GM19467 (cell line): ENCODE data around the gene PABPN1L.
"Not testable (repeated sequence)": the region's sequence is repeated elsewhere in the genome, so short reads cannot be mapped to it uniquely, and the experiment has no call there.

Source experiments
- ATAC-seq: cut with Tn5 transposase; IDR thresholded peaks from one replicate; pipeline ENCODE4 v1.9.1; 2021; ENCODE audit warnings: mild to moderate bottlenecking, moderate library complexity; ENCODE audit not compliant: unreplicated experiment

The PABPN1L gene

GRCh38 chr16:88901718-88902337, 35.4 kb upstream of the PABPN1L start:
- no peak for ATAC-seq

- ATAC-seq, result no peak
Observed at GRCh38 chr16:88900662-88901052, 34.2 kb upstream of the PABPN1L start.

- no peak for ATAC-seq
Observed at GRCh38 chr16:88899901-88900661, 33.6 kb upstream of the PABPN1L start.

DNA sequence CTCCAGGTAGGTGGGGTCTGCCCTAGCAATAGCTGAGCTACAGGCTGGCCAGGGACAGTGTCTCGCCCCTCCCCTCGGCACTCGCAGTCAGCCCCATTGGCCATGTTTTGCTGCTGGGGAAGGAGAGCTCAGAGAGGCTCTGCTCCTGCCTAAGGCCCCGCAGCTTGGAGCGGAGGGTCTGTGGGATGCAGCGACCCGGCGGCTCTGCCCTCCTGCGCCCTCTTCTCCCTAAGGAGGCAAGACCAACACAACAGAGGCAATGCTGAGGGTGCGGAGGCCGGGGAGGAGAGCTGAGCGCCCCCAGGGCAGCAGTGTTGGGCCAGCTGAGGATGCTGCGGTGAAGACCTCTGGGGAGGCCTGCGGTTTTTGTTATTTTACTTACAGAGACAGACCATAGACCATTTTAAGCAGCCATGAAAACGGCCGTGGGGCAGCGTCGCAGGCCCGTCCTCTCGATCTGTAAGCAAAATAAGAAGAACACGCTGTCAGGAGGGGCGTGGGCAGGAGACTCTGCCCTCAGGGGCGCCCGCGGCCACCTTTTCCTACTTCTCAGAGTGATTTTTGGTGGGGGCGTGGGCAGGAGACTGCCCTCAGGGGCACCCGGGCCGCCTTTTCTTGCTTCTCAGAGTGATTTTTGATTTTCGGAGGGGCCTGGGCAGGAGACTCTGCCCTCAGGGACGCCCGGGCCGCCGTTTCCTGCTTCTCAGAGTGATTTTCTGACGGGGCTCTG, 31.4 kb upstream of the PABPN1L start:
- ATAC-seq, result no peak

DNA sequence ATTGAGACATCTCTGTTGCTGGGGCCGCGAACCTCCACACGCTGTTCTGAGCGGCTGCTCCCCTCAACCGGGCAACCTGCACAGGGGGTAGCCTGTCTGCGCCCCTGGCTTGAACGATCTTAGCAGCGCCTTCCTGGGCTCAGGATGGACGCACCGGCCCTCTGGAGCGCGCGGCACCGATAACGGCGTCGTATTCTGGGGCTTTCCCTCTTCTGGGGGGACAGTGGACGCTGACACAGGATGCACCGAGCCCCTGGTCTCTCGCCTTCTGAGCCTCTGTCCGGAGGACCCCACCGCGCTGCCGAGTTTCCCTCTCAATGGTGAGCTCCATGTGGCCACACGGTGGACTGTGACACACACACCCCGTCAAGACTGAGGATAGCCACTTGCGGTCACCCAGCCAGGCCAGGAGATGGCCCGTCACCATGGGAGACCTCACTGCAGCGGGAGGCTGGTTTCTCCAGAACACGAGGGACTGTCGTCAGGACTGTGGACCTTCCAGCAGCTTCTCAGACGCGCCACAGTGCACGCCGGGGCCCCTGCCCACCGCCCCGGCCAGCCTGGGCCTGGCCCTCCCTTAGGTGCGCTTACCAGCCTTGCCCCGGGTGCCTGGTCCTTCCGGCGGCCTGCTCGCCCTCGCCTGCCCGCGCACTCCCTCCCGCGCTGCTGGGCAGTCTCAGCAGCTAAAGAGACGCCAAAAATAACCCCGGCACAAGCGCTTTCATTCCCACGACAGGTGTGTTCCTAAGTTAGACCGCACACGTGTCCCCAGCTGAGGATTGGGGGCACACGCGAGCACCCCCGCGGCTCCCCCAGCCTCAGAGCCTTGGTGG, 30.0 kb upstream of the PABPN1L start:
- no peak for ATAC-seq

DNA sequence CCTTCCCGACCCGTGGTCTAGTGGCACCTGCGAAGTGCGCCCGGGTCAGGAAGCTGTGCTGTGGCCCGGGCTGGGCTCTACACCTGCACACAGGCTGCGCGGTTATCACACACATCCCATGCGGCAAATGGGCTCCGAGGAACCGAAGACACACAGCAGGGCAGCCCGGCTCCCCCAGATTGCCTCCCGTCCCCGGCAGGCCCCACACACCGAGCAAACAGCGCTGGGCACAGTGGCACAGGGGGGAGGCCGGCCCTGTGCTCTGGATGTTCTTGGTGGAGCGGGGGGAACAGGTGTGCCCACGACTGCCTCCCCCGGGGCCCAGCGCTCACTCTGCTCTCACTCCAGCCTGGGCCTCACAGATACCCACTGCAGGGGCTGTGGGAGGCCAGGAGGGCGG, 28.9 kb upstream of the PABPN1L start:
- ATAC-seq, result no peak

DNA sequence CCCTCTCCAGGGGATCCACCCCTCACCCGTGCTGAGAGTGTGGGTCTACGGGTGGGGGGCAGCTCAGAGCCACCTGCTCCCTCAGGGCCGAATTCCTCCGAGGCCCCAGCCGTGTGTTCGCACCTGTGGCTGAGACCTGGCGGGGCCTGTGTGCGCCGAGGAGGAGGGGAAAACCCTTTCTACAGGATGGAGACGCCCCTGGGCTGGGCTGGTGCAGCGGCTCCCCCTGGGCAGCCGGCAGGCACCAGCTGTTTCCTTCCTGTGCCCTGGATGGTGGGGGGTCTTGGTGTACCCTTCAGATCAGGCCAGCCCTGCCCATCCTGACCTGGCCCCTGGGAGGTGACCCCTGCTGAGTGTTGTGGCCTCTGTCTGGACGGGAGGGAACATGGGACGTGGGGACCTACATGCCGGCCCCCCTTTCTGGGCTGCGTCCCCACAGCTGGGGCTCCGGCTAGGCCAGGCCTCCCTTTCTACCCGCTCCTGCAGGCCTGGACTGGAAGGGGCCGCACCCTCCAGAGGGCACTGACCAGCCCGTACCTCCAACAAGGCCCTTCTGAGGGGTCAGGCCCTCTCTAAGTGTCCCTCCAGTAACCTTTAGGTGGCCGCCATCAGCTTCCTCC, 28.3 kb upstream of the PABPN1L start:
- no peak for ATAC-seq

GRCh38 chr16:88894266-88894665, 27.8 kb upstream of the PABPN1L start:
- ATAC-seq, result not testable (repeated sequence)

- ATAC-seq, result no peak
Observed at GRCh38 chr16:88893127-88893968, 26.9 kb upstream of the PABPN1L start.

- no peak for ATAC-seq
Observed at GRCh38 chr16:88892065-88892464, 25.6 kb upstream of the PABPN1L start.

DNA sequence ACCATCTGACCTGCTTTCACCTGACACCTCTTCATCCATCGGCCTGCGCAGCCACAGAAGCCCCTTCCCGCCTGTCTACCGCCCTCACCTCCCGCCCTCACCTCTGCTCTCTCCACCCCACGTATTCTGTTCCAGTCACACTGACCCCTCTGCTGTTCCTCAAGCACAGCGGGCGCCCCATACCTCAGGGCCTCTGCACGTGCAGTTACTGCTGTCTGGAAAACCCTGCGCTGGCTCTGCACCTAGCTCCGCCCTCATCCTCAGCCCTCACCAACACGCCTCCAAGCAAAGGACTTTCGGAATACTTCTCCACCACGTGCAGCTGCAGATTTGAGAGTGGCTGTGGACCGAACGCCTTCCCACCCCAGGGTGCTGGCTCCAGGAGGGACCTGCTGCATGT, 24.6 kb upstream of the PABPN1L start:
- ATAC-seq, result no peak

GRCh38 chr16:88889702-88890352, 23.4 kb upstream of the PABPN1L start:
- not testable (repeated sequence) for ATAC-seq

DNA sequence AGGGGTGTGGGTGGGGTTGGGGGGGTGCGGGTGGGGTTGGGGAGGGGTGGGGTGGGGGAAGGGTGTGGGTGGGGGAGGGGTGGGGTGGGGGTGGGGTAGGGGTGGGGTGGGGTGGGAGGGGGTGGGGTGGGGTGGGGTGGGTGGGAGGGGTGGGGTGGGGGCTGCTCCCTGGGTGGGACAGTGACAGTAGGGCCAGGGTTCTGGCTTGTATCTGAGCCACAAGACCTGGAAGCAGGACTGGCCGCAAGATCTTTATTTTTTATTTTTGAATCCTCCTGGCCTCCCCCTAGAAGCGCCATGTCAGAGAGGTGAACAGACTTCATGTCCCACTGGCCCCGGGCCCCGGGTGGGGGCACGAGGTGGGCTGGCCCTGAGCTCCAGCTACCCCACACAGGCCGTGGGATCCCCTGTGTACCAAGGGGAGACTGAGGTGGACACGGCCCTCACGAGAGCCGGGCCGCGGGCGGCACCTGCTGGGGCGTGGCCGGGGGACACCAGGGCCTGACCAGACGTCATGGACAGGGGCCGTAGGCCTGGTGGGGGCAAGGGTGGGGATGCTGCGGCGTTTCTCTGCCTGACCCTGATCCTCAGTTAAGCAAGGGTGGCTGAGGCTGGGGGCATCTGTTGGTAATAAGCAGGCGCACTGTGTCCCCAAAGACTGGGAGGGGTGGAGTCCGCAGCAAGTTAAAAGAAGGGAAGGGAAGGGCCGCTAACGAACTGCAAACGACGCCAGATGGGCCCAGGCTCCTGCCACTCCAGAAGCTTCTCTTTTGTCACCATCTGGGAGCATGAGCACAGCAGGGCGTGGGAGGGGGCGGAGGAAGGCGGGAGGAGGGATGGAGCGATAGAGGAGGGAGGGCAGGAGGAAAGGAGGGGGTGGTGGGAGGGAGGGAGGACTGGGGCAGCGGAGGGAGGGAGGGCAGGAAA, 22.3 kb upstream of the PABPN1L start:
- ATAC-seq, result no peak

DNA sequence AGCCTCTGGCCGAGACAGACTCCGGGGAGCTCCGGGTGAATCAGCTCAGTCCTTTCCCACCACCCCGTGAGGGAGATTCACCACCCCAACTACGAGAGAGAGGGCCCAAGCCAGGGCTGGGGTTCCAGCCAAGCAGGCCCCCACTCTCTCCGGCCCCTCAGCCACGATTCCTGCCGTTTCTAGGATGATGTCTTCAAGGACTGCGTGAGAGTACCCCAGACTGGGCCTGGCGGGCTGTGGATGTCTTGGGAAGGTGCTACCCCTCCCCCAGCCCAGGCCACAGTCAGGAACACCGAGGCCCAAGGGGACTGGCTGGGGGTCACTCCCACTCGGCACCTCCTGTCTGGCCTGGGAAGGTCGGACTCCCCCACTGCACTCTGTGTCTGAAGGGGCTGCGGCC, 21.6 kb upstream of the PABPN1L start:
- no peak for ATAC-seq

- ATAC-seq, result no peak
Observed at GRCh38 chr16:88886845-88887521, 20.5 kb upstream of the PABPN1L start.

DNA sequence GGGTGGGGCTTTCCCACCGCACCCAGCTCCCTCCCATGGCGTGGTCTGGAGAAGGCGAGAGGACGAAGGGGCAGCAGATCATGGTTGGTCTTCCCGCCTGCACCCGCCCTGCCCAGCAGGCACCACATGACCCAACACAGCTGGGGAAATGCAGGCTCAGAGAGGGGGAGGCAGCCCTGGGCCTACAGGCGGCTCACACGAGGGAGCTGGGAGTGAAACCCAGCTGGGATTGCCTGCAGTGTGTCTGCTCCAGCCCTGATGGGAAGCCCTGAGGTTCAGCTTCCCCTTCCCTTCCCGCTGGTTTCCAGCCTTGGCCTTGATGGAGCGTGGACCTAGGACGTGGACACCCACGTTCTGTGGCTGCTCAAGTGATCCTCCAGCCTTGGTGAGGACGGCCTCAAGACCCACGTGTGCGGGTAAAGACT, 20.0 kb upstream of the PABPN1L start:
- no peak for ATAC-seq

GRCh38 chr16:88885693-88886280, 19.3 kb upstream of the PABPN1L start:
- ATAC-seq, result no peak
